ENCODE data around the gene UNC5CL.
A peak's percentile ranks its signal among the peaks of the same experiment; 100 is the strongest.

Gene UNC5CL

DNA sequence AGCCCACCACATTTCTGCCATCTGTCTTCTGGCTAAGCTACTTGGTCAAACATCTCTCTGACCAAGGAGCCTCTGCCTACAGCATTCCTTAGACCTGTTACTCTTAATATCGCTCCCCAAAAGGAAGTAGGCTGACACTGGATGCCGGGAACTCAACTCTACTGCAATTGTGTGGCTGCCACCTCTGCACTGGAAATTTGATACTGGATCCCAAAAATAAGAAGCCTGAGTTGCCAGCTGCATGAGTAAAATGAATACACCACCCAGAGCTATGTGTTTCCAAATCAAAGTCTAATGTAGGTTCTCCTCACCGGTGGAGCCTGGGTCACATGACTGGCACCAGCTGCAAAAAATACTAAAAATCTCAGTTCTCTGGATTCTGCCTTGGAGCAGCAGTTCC lies 36.9 kb downstream of the UNC5CL start:
- DNase-seq (ENCODE audit: low spot score), result no peak

DNA sequence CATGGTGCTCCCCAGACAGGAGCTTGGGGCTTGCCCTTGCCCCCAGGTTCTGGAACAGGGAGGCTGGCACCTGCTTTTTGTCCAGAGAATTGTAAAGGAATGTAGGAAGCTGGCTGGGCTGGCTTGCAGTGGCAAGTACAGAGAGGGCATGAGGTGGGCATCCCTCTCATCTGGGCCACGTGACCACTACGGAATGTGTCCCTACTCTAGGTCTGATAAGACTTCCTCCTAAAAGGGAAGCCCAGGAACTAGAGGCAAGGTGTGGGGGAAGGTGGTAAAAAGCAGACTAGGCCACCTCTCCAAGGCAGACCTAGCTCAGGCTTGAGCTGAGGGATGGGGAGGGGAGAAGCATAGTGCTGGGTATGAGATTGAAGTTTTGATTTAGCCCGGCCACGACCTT lies 38.8 kb downstream of the UNC5CL start:
- no peak for DNase-seq (ENCODE audit: low spot score)

DNA sequence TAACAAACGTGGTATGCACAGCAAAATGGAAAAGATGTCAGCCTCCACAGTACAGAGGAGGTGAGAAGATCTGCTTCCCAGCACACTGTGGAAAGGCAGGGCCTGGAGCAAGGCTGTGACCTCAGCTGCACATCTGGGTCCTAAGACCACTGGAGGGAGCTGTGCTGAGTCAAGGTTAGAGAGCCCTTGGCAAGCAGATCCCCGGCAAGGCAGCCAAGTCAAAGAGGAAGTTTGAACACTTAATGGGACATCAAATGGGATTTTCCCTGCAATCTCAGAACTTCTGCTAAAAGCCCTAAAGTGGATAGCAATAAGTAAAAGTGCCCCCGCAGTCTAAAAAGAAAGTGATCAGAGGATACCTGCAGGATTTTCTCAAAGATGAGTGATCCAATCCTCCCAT lies 39.5 kb downstream of the UNC5CL start:
- DNase-seq (ENCODE audit: low spot score), result peak; percentile 52

DNA sequence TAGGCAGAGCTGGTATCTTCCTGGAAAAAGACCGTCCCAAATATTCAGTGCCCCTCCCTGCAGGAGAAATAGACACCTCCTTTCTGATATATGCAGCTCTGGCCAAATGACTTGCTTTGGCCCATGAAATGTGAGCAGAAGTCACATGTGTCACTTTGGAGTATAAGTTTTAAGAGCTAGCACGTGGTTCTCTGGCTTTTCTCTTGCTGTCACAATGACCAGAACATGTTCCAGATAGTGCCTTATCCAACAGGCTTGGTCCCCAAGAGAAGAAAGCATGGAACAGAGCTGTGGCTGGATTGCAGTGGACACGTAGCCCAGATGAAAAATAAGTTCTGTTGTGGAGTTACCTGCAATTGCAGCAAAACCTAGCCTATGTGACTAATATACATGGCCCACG lies 40.4 kb downstream of the UNC5CL start:
- no peak for DNase-seq (ENCODE audit: low spot score)

DNA sequence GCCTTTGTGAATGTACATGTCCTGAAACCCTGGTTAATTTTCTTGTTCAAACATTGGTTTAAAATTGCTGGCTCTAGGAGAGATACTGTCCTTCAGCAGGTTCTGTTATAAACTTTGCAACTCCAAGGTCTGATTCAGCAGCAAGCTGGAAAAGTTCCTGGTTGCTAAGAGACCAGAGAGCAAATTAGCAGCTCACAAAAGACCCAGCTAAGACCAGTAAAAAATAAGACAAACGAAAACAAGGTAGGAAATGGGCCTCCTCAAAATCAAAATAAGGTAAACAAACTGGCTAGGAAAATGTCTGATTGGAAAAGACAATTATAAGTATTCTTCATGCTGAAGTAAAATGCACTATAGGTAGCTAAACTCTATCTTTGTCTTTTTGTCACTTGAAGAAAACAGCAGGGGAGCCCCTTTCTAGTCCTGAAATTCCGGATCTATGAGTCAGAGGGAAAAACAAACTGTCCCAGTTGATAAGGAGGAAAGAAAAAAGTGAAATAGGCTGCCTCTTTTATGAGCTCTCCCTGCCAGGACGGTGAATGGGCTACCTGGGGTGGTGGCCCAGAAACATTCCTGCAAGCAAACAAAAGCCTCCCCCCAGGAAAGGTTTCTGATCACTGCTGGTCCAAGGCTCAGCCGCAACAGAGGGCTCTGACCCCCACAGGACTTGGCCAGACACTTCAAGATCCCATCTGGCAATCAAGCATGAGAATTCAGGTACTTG lies 41.6 kb downstream of the UNC5CL start:
- DNase-seq (ENCODE audit: low spot score), result no peak

DNA sequence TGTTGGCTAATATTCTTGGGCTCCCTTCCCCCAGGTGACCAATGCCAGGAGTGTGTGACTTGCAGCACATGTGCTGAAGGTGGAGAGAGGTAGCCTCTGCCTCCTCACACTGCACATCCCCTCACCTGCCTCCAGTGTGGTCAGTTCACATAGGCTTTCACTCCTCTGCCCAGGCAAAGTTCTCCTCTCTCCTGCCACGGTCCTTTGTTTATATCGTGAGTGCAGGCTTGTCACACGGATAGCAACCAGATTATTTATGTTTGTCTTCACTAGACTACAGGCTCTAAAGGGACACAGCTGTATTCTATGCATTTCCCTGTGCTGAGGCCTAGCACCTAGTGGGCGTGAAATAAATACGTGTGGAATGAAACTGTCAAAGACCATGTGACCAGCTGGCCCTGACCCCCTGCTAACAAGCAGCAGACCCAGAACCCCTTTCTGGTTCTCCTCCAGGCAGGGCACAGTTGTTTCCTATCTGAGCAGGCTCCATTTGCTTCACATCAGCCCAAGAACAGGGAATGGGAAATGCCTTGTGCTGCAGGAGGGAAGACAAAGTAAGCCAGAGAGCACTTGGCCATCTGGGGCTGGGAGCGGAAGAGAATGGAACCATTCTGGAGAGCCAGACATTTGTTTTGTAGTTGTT lies 42.3 kb downstream of the UNC5CL start:
- no peak for DNase-seq (ENCODE audit: low spot score)

DNA sequence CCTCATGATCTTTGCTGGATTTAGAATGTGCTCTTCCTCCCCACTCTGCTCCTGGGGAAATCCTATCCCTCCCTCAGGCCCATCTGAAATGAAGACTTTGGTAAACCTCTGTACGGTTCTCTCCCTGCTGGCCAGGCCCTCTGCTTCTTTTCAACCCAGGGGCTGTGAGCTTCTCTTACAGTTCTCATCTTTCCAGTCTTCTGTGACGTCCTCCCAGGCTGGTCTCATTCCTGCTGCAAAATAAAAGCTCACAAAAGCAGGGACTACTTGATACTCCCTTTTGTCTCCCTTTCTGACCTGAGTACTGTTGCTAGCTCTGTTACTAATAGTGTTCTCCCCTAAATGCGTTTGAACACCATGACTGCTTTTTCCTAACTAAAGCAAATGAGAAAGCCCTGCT lies 46.3 kb downstream of the UNC5CL start:
- DNase-seq (ENCODE audit: low spot score), result no peak

DNA sequence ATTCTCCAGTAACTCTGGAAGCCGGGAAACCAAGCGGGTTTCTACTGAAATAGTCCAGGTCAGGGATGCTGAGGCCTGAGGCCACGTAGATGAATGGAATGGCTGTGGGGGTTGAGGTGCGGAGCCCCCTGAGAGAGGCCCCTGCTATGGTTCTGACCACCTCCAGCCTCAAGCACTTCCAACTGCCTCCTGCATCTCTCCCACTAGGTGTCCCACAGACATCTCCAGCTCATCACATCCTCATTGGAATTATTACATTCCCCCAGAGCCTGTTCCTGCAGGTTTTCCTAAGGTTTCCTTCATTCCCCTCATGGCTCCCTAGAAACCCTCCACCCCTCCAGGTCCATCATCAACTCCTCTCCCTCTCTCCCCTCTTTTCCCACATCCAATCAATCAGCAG lies 48.7 kb downstream of the UNC5CL start:
- no peak for DNase-seq (ENCODE audit: low spot score)

DNA sequence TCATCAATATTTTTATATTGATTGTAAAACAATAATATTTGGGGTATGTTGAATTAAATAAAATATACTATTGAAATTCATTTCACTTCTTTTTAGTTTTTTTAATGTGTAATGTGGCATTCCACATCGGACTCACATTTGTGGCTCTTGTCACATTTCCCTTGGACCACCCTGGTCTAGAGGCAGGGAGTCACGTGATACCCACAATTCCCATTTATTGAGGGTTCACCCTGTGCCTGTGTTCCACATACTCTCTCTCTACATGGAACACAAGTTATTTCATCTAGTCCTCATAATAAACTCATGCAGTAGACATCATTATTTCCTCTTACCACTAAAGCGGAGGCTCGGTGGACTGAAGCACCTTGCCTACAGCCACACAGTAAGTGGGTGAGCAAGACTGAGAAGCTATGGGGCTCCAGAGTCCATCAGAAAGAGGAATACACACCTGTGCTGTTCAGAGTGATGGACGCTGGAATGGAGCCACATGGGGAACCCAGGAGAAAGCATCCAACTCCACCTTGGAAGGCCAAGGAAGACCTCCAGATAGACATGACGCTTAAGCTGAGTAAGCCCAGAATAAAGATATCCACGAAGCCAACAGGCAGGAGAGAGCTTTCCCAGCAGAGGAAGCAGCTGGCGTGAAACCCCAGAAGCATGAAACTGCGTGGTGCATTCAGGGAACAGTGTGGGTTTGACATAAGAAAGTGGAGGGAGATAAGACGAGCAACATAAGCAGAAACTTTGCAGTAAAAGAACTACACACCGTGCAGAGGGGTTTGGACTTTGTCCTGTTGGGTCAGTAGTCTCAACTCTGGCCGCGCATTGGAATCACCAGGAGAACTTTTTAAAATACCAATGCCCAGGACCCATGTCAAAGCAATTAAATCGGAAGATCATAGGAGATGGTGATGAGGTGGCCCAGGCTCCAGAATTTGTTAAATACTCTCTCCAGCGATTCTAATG lies 49.5 kb downstream of the UNC5CL start:
- DNase-seq (ENCODE audit: low spot score), result no peak

DNA sequence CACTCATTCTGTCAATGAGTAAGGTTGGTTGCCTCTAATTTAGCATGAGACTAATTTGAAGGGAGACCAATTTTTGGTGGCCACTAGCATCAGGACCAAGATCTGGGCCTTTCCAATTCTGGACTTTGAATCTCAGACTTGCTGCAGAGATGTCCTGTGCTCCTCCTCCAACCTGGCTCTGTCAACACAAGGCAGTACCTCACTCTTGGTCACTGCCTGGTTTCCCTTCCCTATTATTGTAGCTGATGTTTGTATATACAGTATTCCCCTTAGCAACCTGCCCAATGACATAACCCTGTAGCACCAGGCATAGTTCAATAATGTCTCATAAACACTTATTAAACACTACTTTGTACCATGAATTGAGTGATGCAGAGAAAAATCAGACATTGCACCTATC lies 50.4 kb downstream of the UNC5CL start:
- DNase-seq (ENCODE audit: low spot score), result no peak

DNA sequence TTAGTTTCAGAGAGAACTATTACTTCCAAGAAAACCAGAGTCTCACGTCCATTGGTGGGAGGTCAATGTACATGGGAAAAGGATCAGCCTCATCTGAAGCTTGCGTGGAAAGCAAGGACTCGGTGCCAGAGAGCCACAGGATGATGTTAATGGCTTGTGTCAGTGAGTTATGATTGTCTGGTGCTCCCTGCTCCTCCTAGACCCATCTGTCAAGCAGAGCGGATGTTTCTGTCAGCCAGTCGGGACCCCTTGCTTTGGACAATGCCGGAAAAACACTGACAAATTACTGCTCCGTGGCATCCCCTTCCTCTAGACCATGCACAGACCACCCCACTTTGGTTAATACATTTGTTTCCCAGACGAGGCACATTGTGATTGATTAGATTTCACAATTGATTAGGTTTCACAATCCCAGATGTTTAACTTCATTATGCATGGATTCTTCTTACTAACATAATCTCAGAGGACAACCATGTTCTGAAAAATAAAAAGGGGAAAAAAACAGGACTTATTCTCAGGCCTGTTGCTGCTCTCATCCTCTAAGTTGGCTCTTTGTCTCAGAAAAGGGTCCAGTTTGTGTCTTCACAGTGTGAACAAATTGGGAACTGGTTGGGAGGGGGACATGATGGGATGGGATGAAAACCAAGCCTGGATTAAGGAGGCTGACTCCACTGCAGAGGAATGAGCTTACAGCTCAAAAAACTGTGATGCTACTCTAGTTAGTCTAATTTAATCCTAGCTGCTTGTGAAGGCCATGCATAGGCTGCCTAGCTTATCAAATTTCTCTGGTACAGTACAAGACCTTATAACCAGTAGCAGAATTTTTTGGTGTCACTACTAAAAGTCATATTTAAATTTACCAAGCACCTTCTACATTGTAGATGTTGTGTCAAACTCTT lies 51.9 kb downstream of the UNC5CL start:
- no peak for DNase-seq (ENCODE audit: low spot score)

DNA sequence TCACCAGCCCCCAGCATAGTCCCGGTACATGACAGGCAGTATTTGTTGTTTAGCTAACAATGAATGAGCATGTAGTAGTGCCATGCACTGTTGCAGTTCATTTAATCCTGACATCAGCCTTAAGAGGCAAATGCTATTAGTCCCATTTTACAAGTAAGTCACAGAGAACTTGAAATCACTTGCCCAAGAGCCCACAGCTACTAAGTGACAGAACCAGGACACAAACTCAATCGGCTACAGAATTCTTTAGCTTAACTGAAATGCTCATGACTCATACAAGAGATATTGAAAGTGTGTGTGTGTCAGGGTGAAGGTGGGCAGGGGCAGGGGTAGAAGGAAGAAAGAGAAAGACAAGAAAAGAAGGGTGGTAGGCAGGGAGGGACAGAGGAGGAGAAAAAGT lies 52.7 kb downstream of the UNC5CL start:
- DNase-seq (ENCODE audit: low spot score), result no peak

DNA sequence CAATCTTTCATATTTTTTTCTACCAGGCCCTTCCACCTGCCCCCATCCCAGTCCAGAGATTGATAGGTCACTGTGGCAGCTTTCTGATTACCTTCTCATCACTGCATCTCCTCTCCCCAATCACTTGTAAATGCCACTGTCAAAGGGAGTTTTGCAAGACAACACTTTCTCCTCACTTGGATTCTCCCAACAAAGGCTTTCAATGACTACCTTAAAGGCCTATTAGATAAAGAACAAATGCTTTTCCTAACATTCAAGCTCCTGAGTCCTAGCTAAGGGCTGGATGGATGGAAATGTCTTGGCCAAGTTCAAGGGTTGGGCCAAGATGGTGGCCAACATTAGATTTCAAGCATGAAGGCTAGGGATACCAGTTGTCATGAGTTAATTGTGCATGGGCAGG lies 55.3 kb downstream of the UNC5CL start:
- DNase-seq (ENCODE audit: low spot score), result no peak

DNA sequence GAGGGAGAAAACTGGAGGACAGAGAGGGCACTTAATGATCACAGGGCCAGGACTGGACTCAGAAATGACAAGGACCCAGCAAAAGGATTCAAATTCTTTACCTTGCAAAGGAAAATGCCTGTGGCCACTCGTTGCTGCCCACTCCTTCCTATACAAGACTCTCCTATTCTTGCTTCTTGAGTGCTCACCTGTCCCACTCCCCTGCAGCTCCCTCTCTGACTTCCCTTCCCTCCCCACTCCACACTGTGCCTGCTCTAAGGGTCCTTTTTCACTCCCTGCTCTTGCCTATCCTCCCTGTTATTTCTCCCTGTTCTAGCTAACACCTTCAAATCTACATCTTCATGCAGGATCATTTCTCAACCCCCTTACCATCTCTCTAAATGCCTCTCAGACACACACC lies 56.1 kb downstream of the UNC5CL start:
- no peak for DNase-seq (ENCODE audit: low spot score)

DNA sequence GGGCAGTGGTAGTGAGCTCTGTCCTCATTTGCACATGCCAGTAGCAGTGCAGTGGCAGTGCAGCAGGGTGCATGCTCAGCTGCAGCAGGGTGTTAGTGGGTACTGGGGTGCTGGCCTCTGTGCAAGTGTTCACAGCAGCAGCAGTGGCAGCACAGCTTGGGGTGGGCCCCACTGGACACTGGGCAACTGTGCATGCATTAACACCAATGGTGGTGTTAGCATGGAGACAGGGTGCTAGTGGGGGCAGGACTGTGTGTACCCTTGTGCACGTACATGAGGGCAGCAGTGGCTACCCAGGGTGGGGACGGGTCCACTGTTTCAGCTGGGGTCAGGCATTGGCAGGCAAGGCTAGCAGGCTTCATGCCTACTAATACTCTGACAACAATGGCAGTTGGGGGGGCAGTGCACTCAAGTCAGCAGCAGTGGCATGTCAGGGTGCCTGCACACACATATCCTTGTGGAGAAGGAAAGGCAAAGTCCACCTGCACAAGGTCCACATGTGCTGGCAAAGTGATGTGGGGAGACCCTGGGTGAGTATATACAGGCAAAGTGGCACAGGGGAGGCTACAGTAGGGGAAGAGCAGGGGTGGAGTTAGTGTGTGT lies 60.2 kb downstream of the UNC5CL start:
- no peak for DNase-seq (ENCODE audit: low spot score)

DNA sequence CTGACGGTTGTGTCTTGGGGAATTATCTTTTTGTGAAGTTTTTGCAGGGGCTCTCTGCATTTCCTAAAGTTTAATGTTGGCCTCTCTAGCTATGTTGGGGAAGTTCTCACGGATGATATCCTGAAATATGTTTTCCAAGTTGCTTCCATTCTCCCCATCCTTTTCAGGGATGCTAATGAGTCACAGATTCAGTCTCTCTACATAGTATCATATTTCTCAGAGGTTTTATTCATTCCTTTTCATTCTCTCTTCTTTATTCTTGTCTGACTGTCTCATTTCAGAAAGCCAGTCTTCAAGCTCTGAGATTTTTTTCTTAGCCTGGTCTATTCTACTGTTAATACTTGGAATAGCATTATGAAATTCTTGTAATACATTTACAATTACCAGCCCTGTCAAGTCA lies 61.3 kb downstream of the UNC5CL start:
- no peak for DNase-seq (ENCODE audit: low spot score)

DNA sequence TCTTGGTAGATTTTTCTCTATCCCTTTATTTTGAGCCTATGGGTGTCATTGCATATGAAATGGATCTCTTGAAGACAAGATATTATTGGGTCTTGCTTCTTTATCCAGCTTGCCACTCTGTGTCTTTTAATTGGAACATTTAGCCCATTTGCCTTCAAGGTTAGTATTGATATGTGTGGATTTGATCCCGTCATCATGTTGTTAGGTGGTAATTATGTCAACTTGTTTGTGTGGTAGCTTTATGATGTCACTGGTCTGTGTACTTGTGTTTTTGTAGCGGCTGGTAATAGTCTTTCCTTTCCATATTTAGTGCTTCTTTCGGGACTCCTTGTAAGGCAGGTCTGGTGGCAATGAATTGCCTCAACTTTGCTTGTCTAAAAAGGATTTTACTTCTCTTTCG lies 61.9 kb downstream of the UNC5CL start:
- no peak for DNase-seq (ENCODE audit: low spot score)

Measured in germinal center (tissue), 1 donor.